HCT116 (cell line): Measurements from ENCODE around the gene DHX32.
A peak's percentile ranks its signal among the peaks of the same experiment; 100 is the strongest.
"Not testable (repeated sequence)": the region's sequence is repeated elsewhere in the genome, so short reads cannot be mapped to it uniquely, and the experiment has no call there.

ENCODE experiments used
- ATF3 ChIP-seq: IDR thresholded peaks from 2 replicates; pipeline ENCODE4 v1.6.1; 2012
- CTCF ChIP-seq, 3 experiments: fragments of 200-600 bp in 1 of 3; sonication (generic) in 1 of 3; IDR thresholded peaks in 2 of 3; conservative IDR thresholded peaks in 1 of 3; 2 replicates each; pipeline ENCODE4 v1.5.1; 2012 to 2017; ENCODE audit warnings: low read depth in 2 of 3, low read length in 2 of 3, antibody characterized with exemption in 1 of 3, borderline replicate concordance in 1 of 3, control low read depth in 1 of 3, mild to moderate bottlenecking in 1 of 3, mixed read lengths in 1 of 3, mixed run types in 1 of 3, moderate library complexity in 1 of 3; ENCODE audit not compliant: insufficient read depth in 1 of 3
- EZH2 ChIP-seq: fragments of 200-600 bp; sonication (generic); IDR thresholded peaks from 2 replicates; pipeline ENCODE4 v1.6.1; 2017; ENCODE audit warnings: antibody characterized with exemption, mixed run types
- EZH2phosphoT487 ChIP-seq: fragments of 200-600 bp; IDR thresholded peaks from 2 replicates; pipeline ENCODE4 v1.6.1; 2018; ENCODE audit warnings: antibody characterized with exemption, borderline replicate concordance
- JUND ChIP-seq: IDR thresholded peaks from 2 replicates; pipeline ENCODE4 v1.6.1; 2012
- POLR2A ChIP-seq: IDR thresholded peaks from 2 replicates; pipeline ENCODE4 v1.7.0; 2011; ENCODE audit warnings: borderline replicate concordance; ENCODE audit not compliant: insufficient read depth, insufficient read length; ENCODE audit errors: extremely low read depth
- POLR2AphosphoS5 ChIP-seq: IDR thresholded peaks from 2 replicates; pipeline ENCODE4 v1.6.1; 2011; ENCODE audit warnings: mild to moderate bottlenecking, low read depth, low read length, moderate library complexity
- RAD21 ChIP-seq: IDR thresholded peaks from 2 replicates; pipeline ENCODE4 v1.6.1; 2012; ENCODE audit warnings: low read depth, mild to moderate bottlenecking
- REST ChIP-seq: IDR thresholded peaks from 2 replicates; pipeline ENCODE4 v1.6.1; 2012; ENCODE audit warnings: low read depth
- SRF ChIP-seq: IDR thresholded peaks from 2 replicates; pipeline ENCODE4 v1.6.1; 2012; ENCODE audit warnings: low read depth
- TCF7L2 ChIP-seq: IDR thresholded peaks from 2 replicates; pipeline ENCODE4 v1.7.0; 2011; ENCODE audit warnings: borderline replicate concordance, inconsistent platforms; ENCODE audit not compliant: insufficient read depth, insufficient read length; ENCODE audit errors: extremely low read depth
- YY1 ChIP-seq: IDR thresholded peaks from 2 replicates; pipeline ENCODE4 v1.6.1; 2011; ENCODE audit warnings: low read length, low read depth, moderate library complexity, mild to moderate bottlenecking; ENCODE audit not compliant: insufficient replicate concordance; ENCODE audit errors: extremely low read depth
- ZNF274 ChIP-seq: fragments of 200-500 bp; sonication (Bioruptor generic); IDR thresholded peaks from 2 replicates; pipeline ENCODE4 v1.6.1; 2014; ENCODE audit warnings: mild to moderate bottlenecking, low read depth, low read length, inconsistent platforms

GRCh38 chr10:125900963-125901362 is 19.9 kb upstream of the DHX32 start:
- not testable (repeated sequence) for TF ChIP-seq CTCF (IDR thresholded peaks at IDR 0.05 in 2 of 3, conservative IDR thresholded peaks at IDR 0.05 in 1 of 3; ENCODE audit: borderline replicate concordance in 1 of 3, insufficient read depth in 1 of 3, low read depth in 2 of 3, low read length in 2 of 3); YY1; EZH2; POLR2A; ATF3; REST; RAD21; EZH2phosphoT487; ZNF274; TCF7L2
- TF ChIP-seq POLR2AphosphoS5 (peak; percentile 32; the same call in 1 of the 2 replicates), SRF (peak; percentile 65; the same call in 1 of the 2 replicates), JUND (peak; percentile 98)
